HTERT RPE-1 (cell line): ENCODE results near the gene STK24.

ENCODE experiments used
- in situ Hi-C: fragments of 300-500 bp; cut with MboI; formaldehyde crosslinking; loops from 4 replicates; pipeline ENCODE4 v1.14.3; 2020; ENCODE audit warnings: low sequenced_read_pairs

STK24 gene

GRCh38 chr13:98476538-98476966, 100.4 kb downstream of the STK24 start:
- in situ Hi-C loops: no loop called here

- in situ Hi-C loops: no loop called here
These were observed 100.8 kb downstream of the STK24 start for GRCh38 chr13:98476106-98476505.

GRCh38 chr13:98475522-98475921, 101.4 kb downstream of the STK24 start:
- in situ Hi-C loops: no loop called here

GRCh38 chr13:98474761-98475160, 102.1 kb downstream of the STK24 start:
- in situ Hi-C loops: no loop called here

- in situ Hi-C loops: no loop called here
These were observed 102.6 kb downstream of the STK24 start for GRCh38 chr13:98474292-98474691.

GRCh38 chr13:98473788-98474144, 103.1 kb downstream of the STK24 start:
- in situ Hi-C loops: no loop called here

GRCh38 chr13:98473135-98473787, 103.6 kb downstream of the STK24 start:
- in situ Hi-C loops: no loop called here

- in situ Hi-C loops: no loop called here
These were observed 105.0 kb downstream of the STK24 start for GRCh38 chr13:98471934-98472333.

- in situ Hi-C loops: no loop called here
These were observed 106.0 kb downstream of the STK24 start for GRCh38 chr13:98470920-98471319.

- in situ Hi-C loops: no loop called here
These were observed 108.0 kb downstream of the STK24 start for GRCh38 chr13:98468929-98469328.

- in situ Hi-C loops: no loop called here
These were observed 108.5 kb downstream of the STK24 start for GRCh38 chr13:98468361-98468760.

GRCh38 chr13:98467263-98467985, 109.5 kb downstream of the STK24 start:
- in situ Hi-C loops: no loop called here

GRCh38 chr13:98466634-98467236, 110.2 kb downstream of the STK24 start:
- in situ Hi-C loops: no loop called here

GRCh38 chr13:98462946-98463345, 114.0 kb downstream of the STK24 start:
- in situ Hi-C loops: no loop called here

- in situ Hi-C loops: no loop called here
These were observed 114.5 kb downstream of the STK24 start for GRCh38 chr13:98462241-98462882.

GRCh38 chr13:98461486-98462240, 115.2 kb downstream of the STK24 start:
- in situ Hi-C loops: no loop called here

- in situ Hi-C loops: no loop called here
These were observed 116.4 kb downstream of the STK24 start for GRCh38 chr13:98460516-98460915.

- in situ Hi-C loops: no loop called here
These were observed 117.1 kb downstream of the STK24 start for GRCh38 chr13:98459721-98460370.

- in situ Hi-C loops: no loop called here
These were observed 117.7 kb downstream of the STK24 start for GRCh38 chr13:98459171-98459681.

GRCh38 chr13:98458431-98458830, 118.5 kb downstream of the STK24 start:
- in situ Hi-C loops: no loop called here
